DMS53 treated with DMSO at 0.1 percent for 48 hours (cell line): Measurements from ENCODE around the gene PRSS22.
A peak's percentile ranks its signal among the peaks of the same experiment; 100 is the strongest.

Experiments
- DNase-seq: peaks from one replicate; lab custom pipeline; 2025; ENCODE audit not compliant: unreplicated experiment; lab: John Stamatoyannopoulos, UW

PRSS22 gene

DNA sequence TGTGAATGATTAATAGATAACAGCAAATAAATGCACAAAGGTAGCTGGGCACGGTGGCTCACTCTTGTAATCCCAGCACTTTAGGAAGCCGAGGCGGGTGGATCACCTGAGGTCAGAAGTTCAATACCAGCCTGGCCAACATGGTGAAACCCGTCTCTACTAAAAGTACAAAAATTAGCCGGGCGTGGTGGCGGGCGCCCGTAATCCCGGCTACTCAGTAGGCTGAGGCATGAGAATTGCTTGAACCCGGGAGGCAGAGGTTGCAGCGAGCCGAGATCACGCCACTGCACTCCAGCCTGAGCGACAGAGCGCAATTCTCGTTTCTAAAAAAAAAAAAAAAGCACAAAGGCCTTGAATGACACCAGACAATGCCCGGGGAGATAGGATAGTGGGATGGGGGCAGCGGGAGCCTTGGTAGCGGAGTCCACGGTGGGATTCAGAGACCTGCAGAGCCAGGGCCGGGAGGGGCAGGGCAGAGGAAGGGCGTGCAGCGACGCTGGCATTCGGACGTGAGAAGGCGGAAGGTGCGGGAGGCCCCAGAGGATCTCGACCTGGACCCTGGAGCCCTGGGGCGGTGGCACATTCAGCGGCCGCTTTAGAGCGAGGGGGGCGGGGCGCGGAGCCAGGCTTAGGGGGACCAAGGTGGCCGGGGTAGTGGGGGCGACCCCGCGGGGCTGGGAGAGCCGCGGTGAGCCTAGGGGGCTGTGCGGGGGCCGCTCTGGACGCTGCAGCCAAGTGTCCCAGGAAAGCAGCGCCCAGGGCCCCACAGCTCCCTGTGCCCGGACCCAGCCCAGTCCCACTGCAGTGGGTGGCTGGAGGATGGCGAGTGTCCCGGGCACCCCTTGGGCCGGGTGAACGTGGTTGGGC is 24.0 kb upstream of the PRSS22 start:
- peak; percentile 13 for DNase-seq

DNA sequence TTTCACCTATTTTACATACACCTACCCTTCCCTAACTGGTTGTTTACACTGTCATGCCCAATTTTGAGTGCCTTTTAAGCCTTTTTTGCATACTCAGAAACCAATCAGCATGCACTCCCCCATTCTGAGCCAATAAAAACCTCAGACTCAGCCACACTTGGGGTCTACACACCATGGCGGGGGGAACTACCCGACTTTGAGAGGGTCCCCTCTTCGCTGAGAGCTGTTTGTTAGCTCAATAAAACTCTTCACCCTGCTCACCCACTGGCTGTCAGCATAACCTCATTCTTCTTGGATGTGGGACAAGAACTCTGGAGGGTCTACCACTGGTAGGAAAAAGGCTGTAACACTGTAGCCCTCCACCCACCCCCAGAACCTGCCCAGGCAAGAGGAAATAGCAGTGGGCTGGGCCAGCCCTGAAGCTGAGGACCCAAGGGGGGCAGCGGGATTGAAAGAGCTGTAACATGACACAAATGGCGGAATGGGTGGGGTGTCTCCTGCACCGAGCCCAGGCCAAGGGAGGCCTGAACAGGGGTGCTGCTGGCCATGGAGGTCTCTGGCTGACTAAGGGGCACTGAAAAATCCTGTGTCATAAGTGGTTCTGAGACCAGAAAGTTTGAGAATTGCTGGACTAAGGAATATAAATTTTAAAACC is 22.0 kb upstream of the PRSS22 start:
- DNase-seq, result no peak

DNA sequence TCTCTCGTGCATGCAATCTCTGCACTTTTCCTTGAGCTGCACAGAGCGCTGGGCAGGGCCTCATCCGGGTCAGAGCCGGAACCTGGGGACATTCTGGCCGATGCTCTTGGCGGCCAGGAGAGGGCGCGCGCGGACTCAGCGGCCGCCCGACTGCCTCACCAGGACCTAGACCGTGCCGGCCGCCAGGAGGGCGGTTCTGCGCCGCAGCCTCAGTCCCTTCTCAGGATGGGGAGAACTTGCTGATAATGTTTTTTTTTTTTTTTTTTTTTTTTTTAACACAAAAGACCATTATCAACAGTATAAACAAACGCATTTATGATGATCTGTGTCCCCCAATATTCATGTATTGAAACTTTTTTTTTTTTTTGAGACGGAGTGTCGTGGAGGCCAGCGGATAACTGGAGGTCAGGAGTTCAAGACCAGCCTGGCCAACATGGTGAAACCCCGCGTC is 17.0 kb upstream of the PRSS22 start:
- DNase-seq, result peak; percentile 66

DNA sequence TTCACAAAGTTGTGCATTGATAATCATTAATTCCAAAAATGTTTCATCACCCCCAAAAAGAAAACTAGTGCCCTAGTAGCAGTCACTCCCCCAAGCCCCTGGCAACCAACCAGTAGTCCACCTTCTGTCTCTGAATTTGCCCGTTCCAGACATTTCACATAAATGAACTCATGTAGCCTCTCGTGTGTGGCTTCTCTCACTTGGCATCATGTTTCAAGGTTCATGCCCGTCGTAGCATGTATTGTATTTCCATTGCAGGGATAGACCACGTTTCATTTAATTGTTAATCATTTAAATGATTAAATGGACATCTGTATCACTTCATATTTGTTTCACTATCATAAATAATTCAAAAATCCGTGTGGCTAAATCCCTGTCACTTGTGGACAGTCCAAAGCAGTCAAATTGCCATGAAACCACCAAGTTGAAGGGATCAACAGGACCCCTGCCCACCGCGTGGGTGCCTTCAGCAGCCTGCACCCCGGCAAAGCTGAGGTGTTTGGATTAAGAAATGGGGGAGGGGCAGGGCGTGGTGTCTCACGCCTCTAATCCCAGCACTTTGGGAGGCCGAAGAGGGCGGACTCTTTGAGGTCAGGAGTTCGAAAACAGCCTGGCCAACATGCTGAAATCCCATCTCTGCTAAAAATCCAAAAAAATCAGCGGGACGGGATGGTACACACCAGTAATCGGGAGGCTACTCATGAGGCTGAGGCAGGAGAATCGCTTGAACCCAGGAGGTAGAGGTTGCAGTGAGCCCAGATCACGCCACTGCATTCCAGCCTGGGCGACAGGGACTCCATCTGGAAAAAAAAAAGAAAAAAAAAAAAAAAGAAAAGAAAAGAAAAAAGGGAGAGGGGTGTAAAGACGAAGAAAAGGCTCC is 16.3 kb upstream of the PRSS22 start:
- DNase-seq, result no peak

DNA sequence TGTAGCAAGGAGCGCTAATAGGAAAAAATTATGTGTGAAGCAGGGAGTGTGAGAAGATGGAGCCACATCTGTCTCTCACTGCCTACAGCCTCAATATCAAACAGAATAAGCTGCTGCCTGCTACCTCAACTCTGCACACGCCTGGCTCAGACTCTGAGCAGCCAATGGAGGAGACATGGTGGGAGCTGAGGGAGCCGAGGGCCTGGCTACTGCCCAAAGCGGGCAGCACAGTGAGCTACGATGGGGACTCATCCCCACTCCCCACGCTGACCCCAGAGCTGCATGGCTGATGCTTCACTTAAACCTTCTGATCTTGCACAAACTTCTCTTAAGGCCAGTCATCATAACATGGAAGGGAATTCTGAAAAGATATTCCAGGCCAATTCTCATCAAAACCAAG is 14.0 kb upstream of the PRSS22 start:
- DNase-seq, result no peak

DNA sequence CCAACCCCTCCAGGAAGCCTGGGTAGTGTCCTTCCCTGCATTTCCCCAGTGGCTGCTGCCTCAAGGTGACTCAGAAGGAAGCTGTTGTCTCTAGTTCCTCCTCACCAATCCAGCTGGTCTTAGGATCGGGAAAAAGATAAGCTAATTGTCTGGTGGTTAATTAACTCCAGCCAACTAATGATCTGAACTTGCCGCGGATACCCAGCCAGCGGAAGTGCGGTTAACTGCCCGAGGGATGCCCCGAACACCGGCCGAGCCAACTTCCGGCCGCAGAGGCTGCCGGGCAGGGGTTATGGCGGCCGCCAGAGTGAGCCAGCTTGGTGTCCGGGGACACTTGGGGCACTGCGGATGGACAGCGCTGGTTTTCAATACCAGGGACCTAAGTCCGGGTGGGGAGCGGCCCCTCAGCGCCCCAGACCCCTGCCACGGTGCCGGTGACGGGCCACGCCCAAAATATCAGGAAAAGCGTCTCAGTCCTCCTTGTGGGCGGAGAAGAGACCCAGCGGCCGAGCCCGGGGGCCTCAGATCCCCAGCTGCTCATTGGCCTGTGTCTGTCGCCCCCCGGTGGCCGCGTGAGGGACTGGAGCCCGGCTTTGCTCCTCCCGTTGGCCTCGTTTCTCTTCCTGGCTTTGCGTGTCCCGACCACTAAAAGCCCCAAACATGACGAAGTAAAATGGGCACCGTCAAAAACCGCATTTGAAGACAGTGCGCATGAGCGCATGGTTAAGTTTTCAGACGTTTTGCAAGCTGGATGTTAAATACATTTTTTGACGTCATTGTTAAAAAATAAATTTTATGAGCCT is 10.2 kb upstream of the PRSS22 start:
- peak; percentile 78 for DNase-seq

DNA sequence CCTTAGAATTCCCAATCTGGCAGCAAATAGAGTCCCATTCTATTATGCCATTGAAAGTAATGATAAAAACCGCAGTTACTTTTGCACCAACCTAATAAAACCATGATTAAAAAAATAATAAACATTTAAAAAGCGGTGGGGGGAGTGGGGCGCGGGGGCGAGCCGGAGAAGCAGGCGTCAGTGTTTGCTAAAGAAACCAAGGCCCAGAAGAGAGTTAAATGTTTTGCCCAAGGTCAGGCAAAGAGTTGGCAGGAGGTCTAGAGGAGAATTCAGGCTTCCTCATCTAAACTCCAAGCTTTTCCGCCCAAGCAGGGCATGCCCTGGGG is 9.7 kb upstream of the PRSS22 start:
- DNase-seq, result no peak

DNA sequence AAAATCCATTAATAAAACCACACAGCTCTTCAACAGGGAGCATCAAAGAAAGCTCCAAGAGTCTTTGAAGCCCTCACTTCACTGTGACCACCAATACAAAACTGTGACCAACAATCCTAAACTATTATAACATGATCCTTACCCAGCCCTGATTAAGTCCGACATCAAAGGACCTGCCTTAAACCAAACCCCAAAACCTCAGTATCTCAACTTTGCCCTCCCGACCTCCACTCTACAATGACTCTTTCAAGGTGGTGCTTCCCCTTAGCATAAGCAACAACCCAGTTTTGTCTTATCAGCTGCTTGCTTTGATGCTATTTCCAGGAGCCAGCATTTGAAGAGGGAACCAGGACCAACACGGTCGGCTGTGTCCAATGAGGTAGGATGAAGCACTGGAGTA is 8.5 kb upstream of the PRSS22 start:
- no peak for DNase-seq

DNA sequence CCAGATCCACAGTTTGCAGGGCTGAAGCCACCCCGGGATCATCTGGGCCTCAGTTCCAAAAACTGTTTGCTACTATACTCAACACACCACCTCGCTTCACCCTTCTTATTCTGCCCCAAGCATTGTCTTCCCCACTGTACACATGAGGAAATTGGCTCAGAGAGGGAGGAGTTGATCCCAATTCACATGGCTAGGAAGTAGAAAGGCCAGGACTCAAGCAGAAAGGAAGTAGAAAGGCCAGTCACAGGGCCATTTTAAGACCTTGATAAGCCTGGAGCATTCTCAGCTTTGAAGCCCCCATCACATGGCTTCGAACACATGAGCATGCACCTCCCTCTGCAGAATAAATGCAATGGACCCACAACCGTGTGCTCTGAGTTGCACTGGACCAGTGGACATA is 7.7 kb upstream of the PRSS22 start:
- no peak for DNase-seq

DNA sequence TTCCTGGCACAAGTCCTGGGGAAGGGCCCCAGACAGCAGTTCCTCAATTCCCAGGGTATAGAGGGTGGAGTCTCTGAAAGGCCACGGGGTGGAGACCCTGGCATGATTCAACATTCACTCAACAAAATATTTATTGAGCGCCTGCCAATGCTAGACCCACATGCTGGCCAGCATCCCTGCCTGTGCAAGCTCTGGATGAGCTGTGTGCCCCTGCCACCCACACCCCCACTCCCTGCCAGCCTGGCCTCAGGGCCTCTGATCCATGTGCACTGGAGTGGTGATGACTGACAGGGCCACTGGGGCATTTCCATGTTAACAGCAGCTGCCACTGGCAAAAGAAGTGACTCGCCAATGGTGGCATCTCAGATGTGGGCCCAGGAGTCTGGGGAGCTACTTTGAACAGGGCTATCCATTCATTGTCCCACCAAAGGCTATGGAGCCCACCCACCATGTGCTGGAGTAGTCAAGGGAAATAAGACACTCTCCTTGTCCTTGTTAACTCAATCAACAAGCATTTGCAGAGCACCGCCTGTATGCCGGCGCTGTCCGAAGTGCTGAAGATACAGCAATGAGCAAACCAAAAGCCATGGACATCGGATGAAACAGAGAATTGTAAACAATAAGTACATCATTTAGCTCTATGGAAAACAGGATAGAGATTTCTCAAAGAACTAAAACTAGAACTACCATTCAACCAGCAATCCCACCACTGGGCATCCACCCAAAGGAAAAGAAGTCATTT is 3.0 kb upstream of the PRSS22 start:
- no peak for DNase-seq

DNA sequence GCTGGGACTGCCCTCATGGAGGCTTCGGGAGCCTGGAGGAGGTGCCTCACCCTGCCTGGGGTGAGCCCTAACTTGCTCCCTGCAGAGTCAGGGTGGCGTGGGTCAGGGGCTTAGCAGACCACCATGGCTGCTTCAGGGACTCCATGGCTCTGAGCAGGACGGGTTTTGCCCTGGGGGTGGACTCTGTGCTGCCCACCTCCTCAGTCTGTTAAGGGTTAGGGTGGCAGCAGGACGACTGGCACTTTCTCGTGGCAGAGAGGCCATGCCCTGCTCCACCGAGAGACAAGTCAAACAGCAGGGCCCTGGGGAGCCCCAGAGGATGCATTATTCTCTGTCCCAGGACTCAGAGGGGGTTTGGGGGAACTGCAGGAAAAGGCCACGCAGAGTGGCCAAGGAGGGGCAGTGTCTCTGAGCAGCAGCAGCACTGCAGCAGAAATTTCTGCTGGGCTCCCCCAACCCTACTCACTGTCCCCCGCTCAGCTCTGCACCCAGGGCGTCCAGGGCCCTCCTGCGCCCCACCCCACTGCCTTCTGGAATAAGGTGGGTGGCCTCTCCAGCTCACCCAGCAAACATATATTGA is 1.8 kb upstream of the PRSS22 start:
- DNase-seq, result no peak

DNA sequence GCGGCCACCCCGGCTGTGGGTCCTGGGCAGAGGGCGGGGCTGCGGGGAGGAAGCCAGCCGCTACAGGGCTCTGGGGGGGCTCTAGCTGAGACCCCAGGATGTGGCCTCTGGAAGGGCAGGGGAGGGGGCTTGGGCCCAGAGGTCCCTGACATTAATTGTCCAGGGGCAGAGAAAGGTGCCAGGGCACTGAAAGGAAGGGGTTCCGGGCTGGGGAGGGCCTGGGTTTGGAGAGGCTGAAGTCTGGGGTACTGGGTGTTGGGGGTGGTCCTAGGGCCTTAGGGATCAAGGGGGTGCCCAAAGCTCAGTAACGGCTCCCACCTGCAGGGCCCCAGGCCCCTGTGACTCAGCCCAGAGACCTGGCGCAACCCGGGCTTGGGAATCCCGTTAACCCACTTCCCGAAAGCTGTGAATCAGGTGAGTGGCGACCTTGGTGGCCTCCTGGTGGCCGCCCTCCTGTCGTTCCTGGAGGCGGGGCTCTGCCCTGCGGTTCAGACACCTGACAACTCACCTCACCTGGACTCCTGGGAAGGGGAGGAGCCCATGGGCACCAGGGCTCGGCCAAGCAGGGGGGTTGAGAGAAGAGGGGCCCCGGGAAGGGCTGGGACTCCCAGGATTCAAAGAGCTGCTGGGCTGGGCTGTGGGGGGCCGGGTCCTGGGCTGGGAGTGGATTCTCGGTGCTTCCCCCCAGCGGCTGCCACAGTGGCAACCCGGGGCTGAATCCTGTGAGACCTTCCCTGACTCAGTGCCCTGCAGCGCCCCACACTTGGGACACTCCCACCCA is 465 bp upstream of the PRSS22 start:
- DNase-seq, result peak; percentile 82

DNA sequence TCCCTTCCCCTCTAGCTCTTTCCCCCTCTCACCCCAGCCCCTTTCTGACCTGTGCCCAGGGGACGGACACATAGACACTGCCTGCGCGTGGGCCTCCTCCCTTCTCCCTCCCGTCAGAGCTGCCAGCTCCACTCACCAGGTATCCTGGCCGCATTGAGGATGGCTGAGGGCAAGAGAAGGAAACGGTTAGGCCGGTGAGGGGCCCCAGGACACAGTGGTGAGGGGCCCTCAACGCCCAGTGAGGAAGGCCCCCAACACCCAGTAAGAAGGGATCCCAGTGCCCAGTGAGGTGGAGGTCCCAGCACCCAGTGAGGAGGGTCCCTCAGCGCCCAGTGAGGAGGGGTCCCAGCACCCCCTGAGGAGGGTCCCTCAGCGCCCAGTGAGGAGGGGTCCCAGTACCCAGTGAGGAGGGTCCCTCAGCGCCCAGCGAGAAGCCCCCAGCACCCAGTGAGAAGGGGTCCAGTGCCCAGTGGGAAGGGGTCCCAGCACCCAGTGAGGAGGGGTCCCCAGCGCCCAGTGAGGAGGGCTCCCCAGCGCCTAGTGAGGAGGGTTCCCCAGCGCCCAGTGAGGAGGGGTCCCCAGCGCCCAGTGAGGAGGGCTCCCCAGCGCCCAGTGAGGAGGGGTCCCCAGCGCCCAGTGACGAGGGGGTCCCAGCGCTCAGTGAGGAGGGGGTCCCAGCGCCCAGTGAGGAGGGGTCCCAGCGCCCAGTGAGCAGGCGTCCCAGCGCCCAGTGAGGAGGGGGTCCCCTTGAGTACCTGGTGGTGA is 1.1 kb downstream of the PRSS22 start:
- no peak for DNase-seq

DNA sequence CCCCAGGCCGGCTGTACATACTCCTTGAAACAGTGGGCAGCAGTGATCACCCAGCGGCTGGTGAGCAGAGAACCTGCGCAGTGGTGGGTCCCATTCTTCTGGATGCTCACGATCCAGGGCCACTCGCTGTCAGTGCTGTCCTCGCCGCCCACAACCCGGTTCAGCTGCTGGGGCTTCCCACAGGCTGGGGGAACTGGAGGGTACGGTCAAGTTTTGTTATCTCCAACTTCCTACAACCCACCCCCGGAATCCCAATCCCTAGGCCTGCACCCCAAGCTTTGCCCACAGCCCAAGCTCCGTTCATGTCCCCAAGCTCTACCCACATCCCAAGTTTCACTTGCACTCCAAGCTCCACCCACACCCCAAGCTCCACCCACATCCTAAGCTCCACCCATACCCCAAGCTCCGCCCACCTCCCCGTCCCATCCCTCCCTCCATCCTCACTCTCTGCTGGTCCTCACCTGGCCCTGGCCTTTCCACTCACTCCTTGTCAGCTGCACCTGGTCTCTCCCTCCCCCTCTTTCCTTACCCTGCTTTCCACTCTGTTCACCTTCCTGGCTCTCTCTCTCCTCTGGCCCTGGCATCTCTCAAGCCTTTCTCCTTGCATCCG is 1.8 kb downstream of the PRSS22 start:
- DNase-seq, result no peak

DNA sequence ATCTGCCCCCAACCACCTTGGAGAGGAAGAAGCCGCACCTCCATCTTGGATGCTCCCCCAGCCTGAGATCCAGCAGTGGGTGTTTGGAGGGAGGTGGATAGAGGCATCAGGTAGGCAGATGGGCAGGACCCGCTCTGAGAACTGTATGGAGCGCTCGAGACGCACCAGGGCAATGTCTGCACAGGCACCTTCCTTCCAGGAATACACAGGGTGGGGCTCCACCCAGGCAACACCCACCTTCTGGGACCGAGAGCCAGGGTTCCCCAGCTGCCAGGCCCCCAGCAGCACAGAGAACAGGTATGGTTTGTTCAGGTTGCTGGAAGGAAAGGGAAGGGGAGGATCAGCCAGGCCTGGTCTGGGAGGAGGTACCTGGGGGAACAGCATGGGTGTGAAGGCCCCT is 2.4 kb downstream of the PRSS22 start:
- no peak for DNase-seq

DNA sequence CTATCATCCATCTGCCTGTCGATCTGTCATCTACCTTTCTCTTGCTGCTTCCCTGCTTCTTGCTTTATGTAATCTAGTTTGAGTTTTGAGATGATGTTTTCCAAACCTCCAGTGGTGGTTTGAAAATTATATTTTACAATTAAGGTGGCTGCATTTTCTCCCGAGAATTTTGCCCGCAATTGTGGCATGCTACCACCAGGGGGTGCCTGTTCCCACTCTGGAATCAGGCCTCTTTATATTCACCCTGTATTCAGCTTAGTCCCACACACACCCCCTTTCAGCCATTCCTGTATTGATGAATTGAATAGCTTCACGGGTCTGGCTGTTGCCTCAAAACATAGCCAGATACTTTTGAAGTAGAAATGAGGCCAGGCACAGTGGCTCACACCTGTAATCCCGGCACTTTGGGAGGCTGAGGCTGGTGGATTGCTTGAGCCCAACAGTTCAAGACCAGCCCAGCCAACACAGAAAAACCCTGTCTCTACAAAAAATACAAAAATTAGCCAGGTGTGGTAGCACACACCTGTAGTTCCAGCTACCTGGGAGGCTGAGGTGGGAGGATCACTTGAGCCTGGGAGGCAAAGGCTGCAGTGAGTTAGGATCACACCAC is 3.2 kb downstream of the PRSS22 start:
- no peak for DNase-seq

DNA sequence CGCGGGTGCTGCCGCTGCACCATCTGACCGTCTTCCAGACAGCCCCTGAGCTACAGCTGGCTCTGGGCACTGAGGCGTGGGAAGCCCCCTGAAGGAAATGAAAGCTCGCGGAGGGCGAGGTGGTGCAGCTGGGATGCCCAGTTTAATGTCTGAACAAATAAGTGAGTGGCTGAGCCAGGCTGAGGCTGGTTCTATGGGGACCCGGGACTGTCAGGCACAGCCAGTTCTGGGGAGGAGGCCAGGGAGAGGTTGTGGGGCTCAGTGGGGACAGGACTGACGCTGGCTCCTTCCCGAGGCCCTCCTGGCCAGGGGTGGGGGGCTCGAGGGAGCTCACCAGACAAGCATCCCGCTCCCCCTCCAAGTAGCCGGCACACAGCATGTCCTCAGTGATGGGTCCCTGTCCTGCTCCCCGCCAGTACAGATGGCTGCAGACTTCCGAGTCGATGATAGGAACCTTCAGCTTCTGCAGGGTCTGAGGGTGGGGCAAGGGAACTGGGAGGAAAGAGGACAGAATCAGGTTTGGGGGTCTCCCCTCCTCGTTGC is 4.4 kb downstream of the PRSS22 start:
- DNase-seq, result no peak
